ENCODE measurements around the gene OR4N5. TPM values are rescaled to one million over a fixed set of nuclear protein-coding genes. Genes with fewer than 3 reads are reported as not detected.

The OR4N5 gene
- total RNA-seq, 2 experiments from 2014 or later = not detected

- Histone ChIP-seq H4K20me1 (ENCODE audit: insufficient read depth, low read length) (no peaks in the 10 kb centered on the region), H3K4me2 (ENCODE audit: low read length) (no peak within 1 kb of the TSS), H3K27ac (ENCODE audit: low read depth, low read length, poor library complexity, severe bottlenecking) (no peak within 1 kb of the TSS), H3K79me2 (ENCODE audit: insufficient read depth, low read depth, low read length) (no peaks in the 10 kb centered on the region), H3K4me3 (ENCODE audit: low read depth, low read length, poor library complexity, severe bottlenecking) (no peak within 1 kb of the TSS), H3K9me3 (ENCODE audit: low read length) (no peaks in the 10 kb centered on the region), H3K36me3 (ENCODE audit: insufficient read depth, low read length) (no peaks in the 10 kb centered on the region), H3K4me1 (ENCODE audit: insufficient read depth, low read length, poor library complexity, severe bottlenecking) (no peaks in the 10 kb centered on the region), H2AFZ (ENCODE audit: low read length) (no peak within 1 kb of the TSS), H3K9me2 (ENCODE audit: insufficient read depth, low read length) (no peaks in the 10 kb centered on the region)
- no peak for TF ChIP-seq CTCF (conservative IDR thresholded peaks at IDR 0.05; ENCODE audit: low read length)
- no peak for TF ChIP-seq EZH2phosphoT487 (IDR thresholded peaks at IDR 0.05; ENCODE audit: borderline replicate concordance, low read depth, low read length)
- ChIA-PET POLR2A (no interaction called here), CTCF (ENCODE audit: unreplicated experiment) (no interaction called here)
- no TSS peak for BruUV-seq (replicated peaks)
- no peak for DNase-seq (ENCODE audit: low spot score)
- intact Hi-C loops (cut with micrococcal nuclease; ENCODE audit: unreplicated experiment) = no loop called here
Observed at GRCh38 chr14:20190596-20190995, 52.0 kb downstream of the OR4N5 start, which contains the start of gene OR11G2. Gene OR11G2 (plus strand): TSS chr14:20190896. CDS start chr14:20197438, 6,542 bp downstream.

GRCh38 chr14:20191396-20191795 is 52.8 kb downstream of the OR4N5 start:
- no TSS peak for BruUV-seq (replicated peaks)
- TF ChIP-seq CTCF (conservative IDR thresholded peaks at IDR 0.05; ENCODE audit: low read length) (no peak), EZH2phosphoT487 (IDR thresholded peaks at IDR 0.05; ENCODE audit: borderline replicate concordance, low read depth, low read length) (no peak)
- ChIA-PET POLR2A (no interaction called here), CTCF (ENCODE audit: unreplicated experiment) (no interaction called here)
- Histone ChIP-seq H3K4me1 (ENCODE audit: insufficient read depth, low read length, poor library complexity, severe bottlenecking) (no peaks in the 10 kb centered on the region), H3K79me2 (ENCODE audit: insufficient read depth, low read depth, low read length) (no peaks in the 10 kb centered on the region), H3K27ac (ENCODE audit: low read depth, low read length, poor library complexity, severe bottlenecking) (no peak overlapping the region), H2AFZ (ENCODE audit: low read length) (no peak overlapping the region), H3K4me2 (ENCODE audit: low read length) (no peak overlapping the region), H3K9me2 (ENCODE audit: insufficient read depth, low read length) (no peaks in the 10 kb centered on the region), H3K9me3 (ENCODE audit: low read length) (no peaks in the 10 kb centered on the region), H3K4me3 (ENCODE audit: low read depth, low read length, poor library complexity, severe bottlenecking) (no peak overlapping the region), H3K36me3 (ENCODE audit: insufficient read depth, low read length) (no peaks in the 10 kb centered on the region), H4K20me1 (ENCODE audit: insufficient read depth, low read length) (no peaks in the 10 kb centered on the region)
- intact Hi-C loops (cut with micrococcal nuclease; ENCODE audit: unreplicated experiment) = no loop called here
- no peak for DNase-seq (ENCODE audit: low spot score)

DNA sequence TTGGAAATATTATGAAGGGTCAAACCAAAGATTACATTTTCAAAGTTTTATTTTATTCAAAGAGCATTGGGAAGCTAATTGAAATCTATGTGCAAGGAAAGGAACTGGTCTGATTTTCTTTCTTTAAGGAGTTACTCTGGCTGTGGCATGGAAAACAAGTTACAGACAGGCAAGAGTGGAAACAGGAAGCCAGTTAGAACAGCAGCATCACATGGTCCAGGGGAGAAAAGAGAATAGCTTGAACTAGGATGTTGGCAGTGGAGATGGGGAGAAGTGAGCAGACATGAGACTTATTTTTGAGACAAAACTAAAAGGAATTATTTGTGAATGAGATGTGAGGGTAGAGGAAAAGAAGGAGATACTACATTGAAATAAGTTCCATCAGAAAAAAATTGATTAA is 55.5 kb downstream of the OR4N5 start:
- Histone ChIP-seq H3K9me2 (ENCODE audit: insufficient read depth, low read length) (no peaks in the 10 kb centered on the region), H4K20me1 (ENCODE audit: insufficient read depth, low read length) (no peaks in the 10 kb centered on the region), H3K79me2 (ENCODE audit: insufficient read depth, low read depth, low read length) (no peaks in the 10 kb centered on the region), H3K9me3 (ENCODE audit: low read length) (no peaks in the 10 kb centered on the region), H3K4me3 (ENCODE audit: low read depth, low read length, poor library complexity, severe bottlenecking) (no peak overlapping the region), H2AFZ (ENCODE audit: low read length) (no peak overlapping the region), H3K4me2 (ENCODE audit: low read length) (no peak overlapping the region), H3K4me1 (ENCODE audit: insufficient read depth, low read length, poor library complexity, severe bottlenecking) (no peaks in the 10 kb centered on the region), H3K36me3 (ENCODE audit: insufficient read depth, low read length) (no peaks in the 10 kb centered on the region), H3K27ac (ENCODE audit: low read depth, low read length, poor library complexity, severe bottlenecking) (no peak overlapping the region)
- POLR2A ChIA-PET = no interaction called here
- CTCF ChIA-PET (ENCODE audit: unreplicated experiment) = no interaction called here
- no peak for TF ChIP-seq EZH2phosphoT487 (IDR thresholded peaks at IDR 0.05; ENCODE audit: borderline replicate concordance, low read depth, low read length)
- no peak for TF ChIP-seq CTCF (conservative IDR thresholded peaks at IDR 0.05; ENCODE audit: low read length)
- intact Hi-C loops (cut with micrococcal nuclease; ENCODE audit: unreplicated experiment) = no loop called here
- BruUV-seq (replicated peaks) = no TSS peak
- DNase-seq (ENCODE audit: low spot score) = no peak

Small RNAs within 50 kb of the gene (small RNA-seq; reads per million reads assigned to genes)
- not detected for gene GTF2IP22
- gene RNA5SP380 = not detected

Other genes with a start within 250 kb of the OR4N5 start
- gene OR4K5, start 218.2 kb upstream of the OR4N5 start, total RNA-seq (2014; rRNA removed; shearing (Covaris generic)) = not detected in 2 replicates
- gene OR4K5, start 218.2 kb upstream of the OR4N5 start, total RNA-seq (2022) = not detected in 2 replicates
- 0.38 TPM in 1 of 2 replicates, not detected in the other for gene OR4K1, start 207.9 kb upstream of the OR4N5 start, total RNA-seq (2014; rRNA removed; shearing (Covaris generic))
- not detected in 2 replicates for gene OR4K1, start 207.9 kb upstream of the OR4N5 start, total RNA-seq (2022)
- gene OR4K15, start 163.2 kb upstream of the OR4N5 start, total RNA-seq (2014; rRNA removed; shearing (Covaris generic)) = not detected in 2 replicates
- gene OR4K15, start 163.2 kb upstream of the OR4N5 start, total RNA-seq (2022) = not detected in 2 replicates
- not detected in 2 replicates for gene OR4Q2, start 136.7 kb upstream of the OR4N5 start, total RNA-seq (2014; rRNA removed; shearing (Covaris generic))
- not detected in 2 replicates for gene OR4Q2, start 136.7 kb upstream of the OR4N5 start, total RNA-seq (2022)
- not detected in 2 replicates for gene OR4K14, start 119.5 kb upstream of the OR4N5 start, total RNA-seq (2014; rRNA removed; shearing (Covaris generic))
- not detected in 2 replicates for gene OR4K14, start 119.5 kb upstream of the OR4N5 start, total RNA-seq (2022)
- gene OR4K13, start 102.8 kb upstream of the OR4N5 start, total RNA-seq (2014; rRNA removed; shearing (Covaris generic)) = not detected in 2 replicates
- not detected in 2 replicates for gene OR4K13, start 102.8 kb upstream of the OR4N5 start, total RNA-seq (2022)
- gene OR4L1, start 78.8 kb upstream of the OR4N5 start, total RNA-seq (2014; rRNA removed; shearing (Covaris generic)) = not detected in 2 replicates
- gene OR4L1, start 78.8 kb upstream of the OR4N5 start, total RNA-seq (2022) = not detected in 2 replicates
- gene OR4K17, start 28.1 kb upstream of the OR4N5 start, total RNA-seq (2014; rRNA removed; shearing (Covaris generic)) = not detected in 2 replicates
- gene OR4K17, start 28.1 kb upstream of the OR4N5 start, total RNA-seq (2022) = not detected in 2 replicates
- gene OR11G2, start 52.1 kb downstream of the OR4N5 start, total RNA-seq (2014; rRNA removed; shearing (Covaris generic)) = not detected in 2 replicates
- gene OR11G2, start 52.1 kb downstream of the OR4N5 start, total RNA-seq (2022) = not detected in 2 replicates
- not detected in 2 replicates for gene OR11H6, start 84.9 kb downstream of the OR4N5 start, total RNA-seq (2014; rRNA removed; shearing (Covaris generic))
- gene OR11H6, start 84.9 kb downstream of the OR4N5 start, total RNA-seq (2022) = not detected in 2 replicates
- not detected in 2 replicates for gene OR11H7, start 90.2 kb downstream of the OR4N5 start, total RNA-seq (2014; rRNA removed; shearing (Covaris generic))
- not detected in 2 replicates for gene OR11H7, start 90.2 kb downstream of the OR4N5 start, total RNA-seq (2022)
- not detected in 2 replicates for gene OR11H4, start 100.5 kb downstream of the OR4N5 start, total RNA-seq (2014; rRNA removed; shearing (Covaris generic))
- not detected in 2 replicates for gene OR11H4, start 100.5 kb downstream of the OR4N5 start, total RNA-seq (2022)
- 14.9 and 17.9 TPM in 2 replicates for gene TTC5, start 167.1 kb downstream of the OR4N5 start, total RNA-seq (2014; rRNA removed; shearing (Covaris generic))
- gene TTC5, start 167.1 kb downstream of the OR4N5 start, total RNA-seq (2022) = 20.3 and 21.0 TPM in 2 replicates
- 56.6 and 58.5 TPM in 2 replicates for gene CCNB1IP1, start 194.5 kb downstream of the OR4N5 start, total RNA-seq (2014; rRNA removed; shearing (Covaris generic))
- gene CCNB1IP1, start 194.5 kb downstream of the OR4N5 start, total RNA-seq (2022) = 46.5 and 51.3 TPM in 2 replicates
- 44.4 and 45.3 TPM in 2 replicates for gene PARP2, start 204.8 kb downstream of the OR4N5 start, total RNA-seq (2014; rRNA removed; shearing (Covaris generic))
- gene PARP2, start 204.8 kb downstream of the OR4N5 start, total RNA-seq (2022) = 55.4 and 59.1 TPM in 2 replicates

All from OCI-LY7 (cell line).